M059J (cell line): ENCODE measurements around the gene INPP1. TPM values are rescaled to one million over a fixed set of nuclear protein-coding genes. Genes with fewer than 3 reads are reported as not detected.
"Not testable (repeated sequence)": the region's sequence is repeated elsewhere in the genome, so short reads cannot be mapped to it uniquely, and the experiment has no call there.

Source experiments
- DNase-seq: peaks from one replicate; pipeline ENCODE4 v3.0.0-alpha.2; 2012; ENCODE audit warnings: low read depth
- total RNA-seq: library from RNA; depleted of rRNA; stranded (reverse); fragments of >200 nt; shearing (Covaris generic); gene quantifications from 2 replicates; pipeline ENCODE4 v1.2.3, GENCODE V29; 2014; rRNA removed

The INPP1 gene, protein sequence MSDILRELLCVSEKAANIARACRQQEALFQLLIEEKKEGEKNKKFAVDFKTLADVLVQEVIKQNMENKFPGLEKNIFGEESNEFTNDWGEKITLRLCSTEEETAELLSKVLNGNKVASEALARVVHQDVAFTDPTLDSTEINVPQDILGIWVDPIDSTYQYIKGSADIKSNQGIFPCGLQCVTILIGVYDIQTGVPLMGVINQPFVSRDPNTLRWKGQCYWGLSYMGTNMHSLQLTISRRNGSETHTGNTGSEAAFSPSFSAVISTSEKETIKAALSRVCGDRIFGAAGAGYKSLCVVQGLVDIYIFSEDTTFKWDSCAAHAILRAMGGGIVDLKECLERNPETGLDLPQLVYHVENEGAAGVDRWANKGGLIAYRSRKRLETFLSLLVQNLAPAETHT
- total RNA-seq = 6.6 and 12.0 TPM in 2 replicates

DNA sequence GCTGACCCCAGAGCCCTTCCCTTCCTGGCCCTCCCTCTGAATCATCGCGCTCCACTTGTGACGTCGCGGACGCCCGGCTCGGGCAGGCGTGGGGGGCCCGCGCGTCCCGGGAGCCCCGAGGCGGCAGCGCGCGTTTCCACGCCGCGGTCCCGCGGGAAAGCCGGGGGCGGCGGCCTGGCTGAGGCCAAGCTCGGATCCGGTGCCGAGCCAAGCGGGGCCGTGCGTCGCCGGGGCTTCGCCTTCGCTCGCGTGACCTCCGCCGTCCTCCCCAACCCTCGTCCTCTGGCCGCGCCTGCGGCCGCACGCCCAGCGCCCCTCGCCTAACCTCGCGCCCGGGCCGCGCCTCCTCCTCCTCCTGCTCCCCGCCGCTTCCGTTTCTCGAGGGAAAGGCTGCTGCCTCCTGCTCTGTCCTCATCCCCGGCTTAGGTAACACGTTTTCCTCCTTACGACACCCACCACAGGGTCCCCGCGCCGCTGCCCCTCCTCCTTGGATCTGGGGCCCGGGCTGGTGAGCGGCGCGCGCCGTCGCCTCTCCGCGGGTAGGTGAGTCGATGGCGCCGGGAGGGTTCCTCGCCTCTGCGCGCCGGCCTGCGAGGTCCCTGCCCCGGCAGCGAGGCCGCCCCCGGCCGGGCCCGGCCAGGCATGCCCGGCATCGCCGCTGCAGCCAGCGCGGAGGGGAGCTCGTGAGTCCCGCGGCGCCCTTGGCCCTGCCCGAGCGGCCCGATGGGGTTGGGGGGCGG, at the start of gene INPP1:
INPP1 (plus strand) TSS at position 54 of the 740 bp plus-strand sequence. CDS start 16,514 bp downstream, outside the sequence.
- peak; percentile 65 for DNase-seq

DNA sequence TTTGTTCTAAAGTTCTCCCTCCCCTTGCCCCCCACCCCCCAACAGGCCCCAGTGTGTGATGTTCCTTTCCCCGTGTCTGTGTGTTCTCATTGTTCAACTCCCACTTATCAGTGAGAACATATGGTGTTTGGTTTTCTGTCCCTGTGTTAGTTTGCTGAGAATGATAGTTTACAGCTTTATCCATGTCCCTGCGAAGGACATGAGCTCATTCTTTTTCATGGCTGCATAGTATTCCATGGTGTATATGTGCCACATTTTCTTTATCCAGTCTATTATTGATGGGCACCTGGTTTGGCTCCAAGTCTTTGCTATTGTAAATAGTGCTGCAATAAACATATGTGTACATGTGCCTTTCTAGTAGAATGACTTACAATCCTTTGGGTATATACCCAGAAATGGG, 45.5 kb upstream of the INPP1 start:
- not testable (repeated sequence) for DNase-seq

DNA sequence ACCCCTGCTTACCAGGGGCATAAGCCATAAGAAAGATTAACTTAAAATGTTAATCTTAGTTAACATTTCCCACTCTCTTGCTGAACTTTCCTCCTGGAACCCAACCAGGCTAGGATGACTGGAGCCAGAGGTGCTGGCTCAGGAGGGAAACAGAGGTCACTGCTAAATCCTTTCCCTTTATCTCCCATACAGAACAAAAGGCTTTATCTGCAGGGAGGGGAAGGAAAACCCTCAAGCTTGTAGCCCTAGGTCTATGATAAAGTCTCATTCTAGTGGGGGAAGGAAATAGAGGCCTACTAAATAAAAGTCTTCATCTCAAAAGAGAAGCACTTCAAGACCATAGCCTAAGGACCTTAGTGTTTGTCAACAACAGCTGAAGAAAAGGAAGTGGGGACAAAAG, 42.4 kb upstream of the INPP1 start:
- no peak for DNase-seq

DNA sequence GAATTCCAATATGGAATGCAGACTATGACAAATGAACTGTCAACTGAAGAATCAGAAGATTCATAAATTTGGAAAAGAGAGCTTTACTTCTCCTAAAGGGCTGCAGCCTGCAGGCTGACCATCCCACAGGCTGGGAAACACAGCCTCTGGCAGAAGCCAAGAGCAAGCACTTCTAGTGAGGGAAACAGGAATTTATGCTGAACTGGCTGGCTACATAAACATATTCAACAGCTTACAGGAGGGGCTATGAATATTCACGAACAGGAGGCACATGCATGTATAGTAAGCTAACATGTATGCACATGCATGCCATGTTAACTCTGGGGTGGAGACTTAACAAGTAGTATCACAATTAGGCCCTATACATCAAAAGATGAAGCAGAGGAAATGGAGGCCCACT, 41.3 kb upstream of the INPP1 start:
- DNase-seq = no peak

DNA sequence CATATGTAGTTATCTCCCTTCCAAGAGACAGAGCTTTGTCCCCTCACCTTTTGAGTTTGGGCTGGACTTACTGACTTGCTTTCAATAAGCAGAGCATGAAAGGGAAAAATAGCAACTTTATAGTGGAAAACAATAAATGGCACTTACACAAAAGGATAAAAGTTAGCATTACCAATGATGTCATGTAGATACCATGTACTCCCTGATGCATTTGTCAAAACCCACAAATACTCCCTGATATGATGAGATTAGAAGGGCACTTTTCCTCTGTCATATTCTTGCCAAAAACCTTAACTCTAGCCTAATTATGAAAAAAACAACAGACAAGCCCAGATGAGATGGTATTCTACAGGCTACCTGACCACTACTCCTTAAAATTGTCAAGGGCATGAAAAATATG, 39.7 kb upstream of the INPP1 start:
- no peak for DNase-seq

DNA sequence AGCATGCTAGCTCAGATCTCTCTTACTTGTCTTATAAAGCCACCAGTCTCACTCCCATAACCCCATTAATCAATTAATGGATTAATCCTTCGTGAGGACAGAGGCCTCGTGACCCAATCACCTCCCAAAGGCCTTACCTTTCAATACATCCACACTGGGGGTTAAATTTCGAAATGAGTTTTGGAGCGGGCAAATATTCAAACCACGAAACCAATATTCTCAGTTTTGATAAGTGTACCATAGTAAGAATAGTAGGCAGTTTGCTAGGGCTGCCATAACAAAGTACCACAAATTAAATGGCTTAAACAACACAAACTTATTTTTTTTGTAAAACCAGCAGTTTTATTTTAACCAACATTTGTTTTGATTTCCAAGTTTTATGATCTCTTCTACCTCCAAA, 39.0 kb upstream of the INPP1 start:
- DNase-seq = no peak

DNA sequence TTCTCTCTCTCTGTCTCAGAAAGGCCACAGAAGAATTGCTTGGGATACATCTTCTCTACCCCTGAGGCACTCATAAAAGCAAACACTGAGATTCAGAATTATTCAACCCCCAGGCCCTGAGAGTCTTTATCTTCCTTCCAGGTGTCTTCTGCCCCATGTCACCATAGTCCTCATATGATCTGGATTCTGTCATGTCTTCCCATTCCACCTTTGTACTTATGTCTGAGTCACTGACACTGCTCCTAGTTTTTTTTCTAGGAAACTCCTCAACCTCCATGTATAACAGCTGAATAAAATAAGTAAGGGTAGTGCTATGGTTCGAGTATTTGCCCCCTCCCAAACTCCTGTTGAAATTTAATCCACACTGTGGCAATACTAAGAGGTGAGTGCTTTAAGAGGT, 35.4 kb upstream of the INPP1 start:
- no peak for DNase-seq

DNA sequence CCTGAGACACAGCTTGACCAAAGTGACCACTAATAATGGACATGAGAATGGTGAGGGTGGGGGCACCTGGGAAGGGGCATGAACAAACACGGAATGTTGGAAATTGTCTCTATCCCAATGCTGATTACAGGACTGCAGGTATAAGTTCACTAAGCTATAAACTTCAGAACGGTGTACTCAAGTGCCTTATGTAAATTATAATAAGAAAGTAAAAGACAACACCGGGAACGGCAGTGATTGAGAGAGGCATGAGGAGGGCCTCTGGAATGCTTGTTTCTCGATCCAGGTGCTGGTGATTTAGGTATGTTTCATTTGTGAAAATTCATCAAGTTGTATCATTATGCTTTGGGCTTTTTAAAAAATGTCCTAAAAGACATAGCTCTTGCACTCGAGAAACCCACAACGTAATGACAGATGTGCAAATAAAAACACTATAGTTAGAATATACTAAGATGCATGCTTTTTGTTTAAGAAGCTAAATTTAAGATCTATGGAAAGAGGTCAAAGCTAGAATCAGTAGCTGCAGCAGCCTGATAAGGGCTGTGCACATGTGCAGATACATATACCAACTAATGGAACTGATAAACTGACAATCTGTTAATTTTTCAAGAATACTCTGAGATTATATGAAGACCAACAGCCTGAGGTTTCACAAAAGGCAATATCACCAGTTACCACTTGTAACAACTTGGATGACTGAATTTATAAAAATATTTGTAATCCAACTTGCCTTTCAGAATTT, 31.3 kb upstream of the INPP1 start:
- no peak for DNase-seq

DNA sequence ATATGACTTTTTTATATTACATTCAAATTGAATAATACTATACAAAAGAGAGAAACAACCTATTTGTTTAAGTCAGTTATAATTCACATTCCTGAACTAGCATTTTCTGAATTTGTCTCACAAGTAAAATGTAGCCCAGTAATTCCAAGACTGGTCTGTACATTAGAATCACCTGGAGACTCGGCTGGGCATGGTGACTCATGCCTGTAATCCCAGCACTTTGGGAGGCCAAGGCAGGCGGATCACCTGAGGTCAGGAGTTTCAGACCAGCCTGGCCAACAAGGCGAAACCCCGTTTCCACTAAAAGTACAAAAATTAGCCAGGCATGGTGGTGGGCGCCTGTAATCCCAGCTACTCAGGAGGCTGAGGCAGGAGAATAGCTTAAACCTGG, 30.8 kb upstream of the INPP1 start:
- not testable (repeated sequence) for DNase-seq

DNA sequence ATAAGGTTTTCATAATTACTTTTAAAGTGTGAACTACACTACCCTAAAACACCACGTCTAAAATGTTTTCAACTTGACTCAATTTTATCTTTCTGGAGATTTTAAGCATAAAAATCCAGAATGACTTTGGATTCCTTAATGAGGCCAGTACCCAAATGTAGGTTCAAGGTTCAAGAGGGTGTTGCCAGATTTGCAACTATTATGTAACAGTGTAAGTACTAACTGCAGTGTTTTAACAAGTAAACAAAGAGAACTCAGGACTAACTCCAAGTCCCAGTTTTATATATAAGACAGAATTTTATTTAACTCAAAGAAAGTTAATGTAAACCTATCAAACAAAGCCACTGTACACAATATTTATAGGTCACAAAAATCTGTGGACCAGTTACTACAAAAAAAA, 29.5 kb upstream of the INPP1 start:
- DNase-seq = no peak

DNA sequence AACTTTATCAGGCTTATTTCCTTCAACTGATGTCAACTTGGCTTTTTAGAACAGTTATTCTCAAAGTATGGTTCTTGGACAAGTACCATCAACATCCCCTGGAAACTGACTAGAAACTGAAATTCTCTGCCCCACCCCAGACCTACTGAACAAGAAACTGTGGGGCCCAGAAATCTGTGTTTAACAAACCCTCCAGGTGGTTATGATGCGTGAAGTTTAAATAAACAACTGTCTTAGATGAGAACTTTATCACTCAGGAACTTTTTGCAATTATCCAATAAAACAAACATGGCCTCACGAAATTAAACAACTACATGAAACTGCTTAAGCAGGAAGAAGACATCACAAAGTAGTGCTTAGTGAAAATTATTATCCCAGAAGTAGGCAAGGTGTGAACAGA, 28.1 kb upstream of the INPP1 start:
- DNase-seq = no peak

DNA sequence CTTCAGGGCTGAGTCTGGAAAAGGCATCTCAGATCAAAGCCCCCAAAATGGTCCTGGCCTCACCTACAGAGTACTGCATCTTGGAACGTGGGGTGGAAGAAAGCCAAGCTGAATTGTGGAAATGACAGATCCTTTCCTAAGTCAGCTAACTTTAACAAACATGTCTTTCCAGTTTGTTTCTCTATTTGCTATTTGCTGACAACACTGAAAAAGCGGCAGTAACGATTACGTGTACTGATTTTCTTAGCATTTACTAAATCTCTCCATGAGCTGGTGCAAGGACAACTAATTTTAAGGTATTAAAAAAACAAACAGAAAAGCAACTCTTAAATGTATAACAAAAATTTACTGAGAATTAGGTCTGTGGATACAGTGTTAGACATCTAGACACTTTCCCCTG, 24.9 kb upstream of the INPP1 start:
- DNase-seq = no peak

DNA sequence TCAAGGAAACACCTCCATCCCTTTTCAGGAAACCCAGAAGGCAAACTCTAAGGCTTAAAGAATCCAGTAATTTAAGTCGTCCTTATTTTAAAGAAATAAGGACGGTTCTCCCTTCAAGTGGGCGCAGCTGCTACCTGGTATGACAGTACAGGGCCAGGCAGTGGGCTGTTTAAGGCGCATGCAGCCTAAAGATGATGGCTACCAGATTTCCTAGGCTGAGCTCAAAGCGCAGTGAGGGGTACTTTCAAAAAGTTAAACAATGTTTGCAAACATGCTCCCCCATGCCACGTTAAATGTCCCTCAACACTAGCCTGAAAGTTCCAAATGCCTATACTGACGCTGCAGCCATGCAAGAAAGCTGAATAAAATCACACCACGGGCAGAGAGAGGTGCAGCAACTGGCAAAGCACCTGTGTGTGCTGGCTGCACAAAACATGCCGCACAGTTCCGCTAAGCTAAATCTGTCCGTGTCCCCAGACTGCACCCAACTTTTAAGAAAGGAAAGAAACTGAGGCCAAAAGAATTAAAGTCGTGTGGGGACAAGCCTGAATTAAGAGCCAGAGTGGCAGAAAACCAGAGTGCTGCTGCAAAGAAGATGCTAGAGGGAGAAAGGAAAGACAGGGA, 24.3 kb upstream of the INPP1 start:
- no peak for DNase-seq

DNA sequence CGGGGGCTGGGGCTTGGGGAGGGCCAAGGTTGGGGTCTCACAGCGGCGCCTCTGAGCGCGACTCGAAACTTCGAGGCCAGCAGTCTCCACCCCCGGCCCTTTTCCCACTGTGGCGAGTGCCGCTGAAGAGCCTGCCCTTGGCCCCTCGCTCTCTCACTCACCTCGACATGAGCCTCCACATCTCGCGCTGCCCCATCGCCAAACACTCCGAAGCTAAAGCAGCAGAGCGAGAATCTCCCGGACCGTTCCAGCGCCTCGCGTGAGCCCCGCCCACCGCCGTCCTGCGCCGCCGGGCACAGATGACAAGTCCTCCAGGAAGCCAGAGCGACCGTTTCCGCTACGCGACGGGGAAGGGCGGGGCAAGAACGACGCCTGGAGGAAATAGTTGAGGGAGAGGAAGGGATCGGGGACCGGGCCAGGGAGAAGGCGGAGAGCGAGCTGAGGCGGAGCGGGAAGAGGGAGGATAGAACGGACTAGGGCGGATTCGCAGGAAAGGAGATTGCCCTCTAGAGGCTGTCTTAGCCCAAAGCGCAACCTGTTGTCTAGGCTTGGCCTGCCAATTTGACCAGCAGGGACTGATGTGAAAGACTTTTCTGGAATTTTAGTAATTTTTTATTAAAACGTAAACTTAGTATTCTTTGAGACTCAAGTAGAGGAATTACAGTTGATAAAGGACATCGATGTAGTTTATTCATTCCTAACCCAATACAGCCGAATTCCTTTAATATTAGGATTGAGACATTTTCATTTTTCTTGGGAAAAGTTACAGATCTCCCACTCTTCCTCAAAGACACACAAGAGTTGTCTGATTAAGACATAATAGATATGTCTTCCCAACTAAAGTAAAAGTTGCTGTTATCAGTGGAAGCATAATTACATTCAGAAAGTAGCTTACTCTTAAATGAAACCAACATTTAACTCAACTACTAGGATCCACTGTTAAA, 23.6 kb upstream of the INPP1 start, which contains the start of gene HIBCH:
HIBCH (minus strand) TSS at position 272 of the 944 bp plus-strand sequence; CDS start at position 196, 76 bp downstream.
- DNase-seq = peak; percentile 99

DNA sequence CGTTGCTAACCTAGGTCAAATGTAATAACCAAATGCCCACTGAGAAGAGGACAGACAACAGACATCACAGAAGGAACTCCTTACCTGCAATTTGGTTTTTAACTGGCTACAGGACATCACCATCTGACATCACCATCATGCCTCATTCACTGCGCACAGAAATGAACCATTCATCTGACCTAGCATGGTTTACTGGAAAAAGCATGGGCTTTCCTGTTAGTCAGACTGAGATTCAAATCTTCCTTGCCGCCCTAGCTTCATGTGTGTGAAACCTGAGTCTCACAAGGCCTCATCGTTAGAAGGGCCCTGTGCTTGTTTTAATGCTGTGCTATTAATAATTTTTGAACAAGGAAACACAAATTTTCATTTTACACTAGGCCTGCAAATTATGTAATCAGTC, 22.7 kb upstream of the INPP1 start:
- no peak for DNase-seq

DNA sequence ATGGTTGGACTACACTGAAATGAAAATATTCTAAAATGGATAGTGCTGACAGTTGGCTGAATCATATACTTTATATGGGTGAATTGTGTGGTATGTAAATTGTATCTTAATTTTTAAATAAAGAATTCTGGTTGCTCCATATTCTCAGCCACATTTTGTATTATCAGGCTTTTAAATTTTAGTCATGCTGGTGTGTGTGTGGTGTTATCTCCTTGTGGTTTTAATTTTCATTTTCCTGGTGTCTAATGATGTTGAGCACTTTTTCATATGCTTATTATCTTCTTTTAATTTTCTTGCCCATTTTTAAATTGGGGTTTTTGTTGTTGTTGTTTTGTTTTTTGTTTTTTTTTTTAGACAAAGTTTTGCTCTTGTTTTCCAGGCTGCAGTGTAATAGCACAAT, 20.0 kb upstream of the INPP1 start:
- DNase-seq = no peak

DNA sequence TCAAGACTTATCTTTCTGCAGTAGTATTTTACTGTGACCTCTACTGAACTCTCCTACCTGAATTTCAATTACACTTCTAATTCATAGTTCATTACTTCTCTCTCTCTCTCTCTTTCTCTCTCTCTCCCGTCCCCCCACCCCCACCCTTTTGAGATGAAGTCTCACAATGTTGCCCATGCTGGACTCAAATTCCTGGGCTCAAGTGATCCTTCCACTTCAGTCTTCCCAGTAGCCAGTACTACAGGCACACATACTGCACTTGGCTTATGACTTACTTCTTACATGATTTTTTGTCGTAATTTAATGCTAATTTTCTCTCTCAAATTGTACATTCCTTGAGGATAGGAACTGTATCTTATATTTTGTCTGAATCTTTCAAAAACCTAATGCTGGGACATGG, 17.8 kb upstream of the INPP1 start:
- no peak for DNase-seq

DNA sequence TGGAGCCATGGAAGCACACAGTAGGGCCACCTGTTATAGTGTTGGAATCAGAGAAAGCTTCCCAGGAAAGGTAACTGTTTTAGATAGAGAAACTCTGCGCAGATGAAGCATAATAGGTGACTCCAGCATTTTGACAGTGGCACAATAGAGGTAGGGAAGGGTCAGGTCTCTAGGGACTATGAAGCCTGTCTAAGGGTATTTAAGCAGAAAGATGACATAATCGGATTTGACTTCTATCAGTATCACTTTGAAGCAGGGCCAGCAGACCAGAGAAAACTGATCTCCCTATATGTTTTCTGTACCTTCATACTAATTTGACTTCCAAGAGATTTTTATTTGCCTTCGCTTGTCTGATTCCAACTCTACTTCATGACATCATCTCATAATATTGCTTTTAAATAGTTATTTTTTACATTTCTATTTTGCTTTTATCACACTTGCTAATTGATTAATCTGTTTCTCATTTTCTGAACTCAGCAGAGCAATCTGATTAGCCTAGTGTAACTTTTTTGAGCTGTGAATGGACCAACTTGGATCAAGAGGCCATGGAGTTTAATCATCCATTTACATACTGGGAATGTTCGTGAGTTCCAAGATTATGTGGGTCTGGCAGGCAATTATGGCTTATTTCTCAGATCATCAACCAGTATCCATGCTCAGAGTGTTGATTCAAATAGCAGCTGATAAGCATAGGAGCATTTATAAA, 15.4 kb upstream of the INPP1 start:
- no peak for DNase-seq

DNA sequence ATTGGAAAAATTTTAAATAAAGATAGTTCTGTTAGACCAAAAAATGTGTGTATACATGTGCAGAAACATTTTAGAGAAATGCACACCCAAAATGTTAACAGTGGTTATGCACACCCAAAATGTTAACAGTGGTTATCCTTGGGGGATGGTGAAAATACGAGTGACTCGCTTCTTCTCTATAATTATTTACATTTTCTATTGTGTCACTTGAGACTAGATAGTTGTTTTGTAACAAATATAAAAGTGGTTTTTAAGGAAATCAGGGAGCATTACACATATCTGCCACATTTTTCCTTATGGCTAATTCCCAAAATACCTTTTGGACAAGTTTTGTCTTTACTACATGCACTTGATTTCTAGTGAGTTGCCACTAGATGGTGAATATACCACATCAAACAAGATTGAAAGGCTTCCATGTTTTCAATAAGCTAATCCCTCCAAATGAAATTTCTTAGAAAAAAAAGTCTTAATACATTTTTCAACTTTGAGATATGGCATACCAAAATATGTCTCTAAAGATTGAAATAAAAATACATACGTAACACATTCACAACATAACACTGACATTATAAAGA, 14.7 kb upstream of the INPP1 start:
- no peak for DNase-seq

DNA sequence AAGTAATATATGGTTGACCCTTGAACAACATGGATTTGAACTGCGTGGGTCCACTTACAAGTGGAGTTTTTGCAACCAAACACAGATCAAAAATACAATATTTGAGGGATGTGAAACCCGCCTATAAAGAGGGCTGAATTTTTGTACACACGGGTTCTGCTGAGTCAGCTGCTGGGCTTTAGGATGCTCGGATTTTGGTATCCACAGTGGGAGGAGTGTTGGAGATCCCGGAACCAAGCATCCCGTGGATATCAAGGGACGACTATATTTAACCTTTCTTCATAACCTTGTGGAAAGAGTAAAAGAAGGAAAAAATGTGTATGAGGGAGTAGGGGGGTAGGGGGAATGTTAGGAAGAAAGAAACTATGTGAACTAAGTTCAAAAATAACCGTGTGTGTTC, 10.0 kb upstream of the INPP1 start:
- no peak for DNase-seq
